Adipocyte (in vitro differentiated cells): ENCODE data around the gene TOMM40L.
A peak's percentile ranks its signal among the peaks of the same experiment; 100 is the strongest.

Experiments
- DNase-seq: peaks from one replicate; pipeline ENCODE4 v3.0.0-alpha.2; 2015; ENCODE audit warnings: low read depth
- H3K27me3 ChIP-seq: replicated peaks from 2 replicates; pipeline ENCODE4 v1.7.0; 2013; ENCODE audit warnings: mild to moderate bottlenecking, low read length, moderate library complexity; ENCODE audit not compliant: control insufficient read depth, insufficient read depth
- H3K36me3 ChIP-seq: 2 replicates; pipeline ENCODE4 v1.7.0; 2013; ENCODE audit warnings: low read length, mild to moderate bottlenecking, moderate library complexity; ENCODE audit not compliant: control insufficient read depth, insufficient read depth, severe bottlenecking
- H3K4me1 ChIP-seq: 2 replicates; pipeline ENCODE4 v1.7.0; 2013; ENCODE audit warnings: mild to moderate bottlenecking, low read length, moderate library complexity; ENCODE audit not compliant: control insufficient read depth, insufficient read depth
- H3K4me3 ChIP-seq: 2 replicates; pipeline ENCODE4 v1.7.0; 2013; ENCODE audit warnings: mild to moderate bottlenecking, low read length, moderate library complexity
- H3K9ac ChIP-seq: 2 replicates; pipeline ENCODE4 v1.7.0; 2013; ENCODE audit warnings: mild to moderate bottlenecking, low read length, moderate library complexity
- H3K9me3 ChIP-seq: 2 replicates; pipeline ENCODE4 v1.7.0; 2013; ENCODE audit warnings: mild to moderate bottlenecking, low read length, moderate library complexity; ENCODE audit not compliant: control insufficient read depth

Gene TOMM40L

DNA sequence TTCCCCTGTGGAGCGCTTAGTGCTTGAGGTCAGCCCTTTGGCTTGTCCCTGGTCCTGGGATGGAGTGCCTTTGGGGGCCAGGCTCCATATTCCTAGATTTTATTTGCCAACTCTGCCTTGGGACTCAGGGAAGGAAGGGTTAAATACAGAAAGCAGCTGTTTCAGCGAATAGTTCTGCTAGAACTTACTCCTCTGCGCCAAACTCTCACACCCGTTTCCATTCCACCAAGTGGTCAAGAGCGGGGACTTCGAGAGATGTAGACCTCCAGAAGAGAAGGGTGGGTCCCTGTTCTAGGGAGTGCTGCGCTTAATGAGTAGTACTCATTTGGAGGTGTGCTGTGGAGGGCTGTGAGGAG lies 704 bp upstream of the TOMM40L start:
- peak overlapping the region; percentile 54 for H3K9ac ChIP-seq
- H3K9me3 ChIP-seq, result no peaks in the 10 kb centered on the region
- H3K27me3 ChIP-seq, result no peaks in the 10 kb centered on the region
- peaks cover 23% of the 10 kb centered on the region for H3K36me3 ChIP-seq
- H3K4me1 ChIP-seq, result peaks cover 21% of the 10 kb centered on the region
- no peak for DNase-seq
- H3K4me3 ChIP-seq, result peak overlapping the region; percentile 4

DNA sequence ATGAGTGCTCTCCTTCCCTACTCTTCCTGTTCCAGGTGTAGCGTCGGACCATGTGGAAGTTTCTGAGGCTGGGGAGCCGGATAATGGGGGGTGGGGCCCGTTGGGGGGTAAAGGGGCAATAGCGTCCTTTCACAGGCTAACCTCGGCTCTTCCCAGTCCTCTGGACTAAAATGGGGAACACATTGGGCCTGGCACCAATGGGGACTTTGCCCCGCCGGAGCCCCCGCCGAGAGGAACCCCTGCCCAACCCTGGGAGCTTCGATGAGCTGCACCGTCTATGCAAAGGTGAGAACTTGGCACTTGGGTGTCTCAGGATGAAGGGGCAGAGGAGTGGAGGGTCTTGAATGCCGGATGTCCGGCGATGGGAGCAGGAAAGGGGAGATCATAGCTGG lies 456 bp downstream of the TOMM40L start:
- peak overlapping the region; percentile 93 for H3K4me3 ChIP-seq
- H3K9me3 ChIP-seq, result no peaks in the 10 kb centered on the region
- H3K4me1 ChIP-seq, result peaks cover 21% of the 10 kb centered on the region
- peaks cover 26% of the 10 kb centered on the region for H3K36me3 ChIP-seq
- peak overlapping the region; percentile 90 for H3K9ac ChIP-seq
- H3K27me3 ChIP-seq, result no peaks in the 10 kb centered on the region
- DNase-seq, result peak; percentile 12

DNA sequence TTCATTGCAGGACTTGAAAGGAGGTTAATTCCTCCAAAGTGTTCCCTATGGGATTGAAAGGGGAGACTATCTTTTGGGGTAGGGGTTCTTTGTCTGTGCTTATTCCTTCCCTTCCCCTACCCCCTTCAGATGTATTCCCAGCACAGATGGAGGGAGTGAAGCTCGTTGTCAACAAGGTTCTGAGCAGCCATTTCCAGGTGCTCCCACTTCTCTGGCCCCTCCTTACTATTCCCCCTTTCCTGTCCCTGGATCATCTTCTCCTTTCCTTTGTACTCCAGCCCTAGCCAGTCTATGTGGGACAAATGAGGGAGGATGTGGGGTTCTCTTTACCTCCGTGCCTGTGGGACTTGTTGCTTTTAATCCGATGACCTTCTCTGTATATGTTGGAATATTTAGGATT lies 899 bp downstream of the TOMM40L start:
- peaks cover 21% of the 10 kb centered on the region for H3K4me1 ChIP-seq
- no peaks in the 10 kb centered on the region for H3K9me3 ChIP-seq
- no peaks in the 10 kb centered on the region for H3K27me3 ChIP-seq
- no peak for DNase-seq
- H3K9ac ChIP-seq, result peak overlapping the region; percentile 90
- H3K4me3 ChIP-seq, result peak overlapping the region; percentile 93
- H3K36me3 ChIP-seq, result peaks cover 26% of the 10 kb centered on the region

DNA sequence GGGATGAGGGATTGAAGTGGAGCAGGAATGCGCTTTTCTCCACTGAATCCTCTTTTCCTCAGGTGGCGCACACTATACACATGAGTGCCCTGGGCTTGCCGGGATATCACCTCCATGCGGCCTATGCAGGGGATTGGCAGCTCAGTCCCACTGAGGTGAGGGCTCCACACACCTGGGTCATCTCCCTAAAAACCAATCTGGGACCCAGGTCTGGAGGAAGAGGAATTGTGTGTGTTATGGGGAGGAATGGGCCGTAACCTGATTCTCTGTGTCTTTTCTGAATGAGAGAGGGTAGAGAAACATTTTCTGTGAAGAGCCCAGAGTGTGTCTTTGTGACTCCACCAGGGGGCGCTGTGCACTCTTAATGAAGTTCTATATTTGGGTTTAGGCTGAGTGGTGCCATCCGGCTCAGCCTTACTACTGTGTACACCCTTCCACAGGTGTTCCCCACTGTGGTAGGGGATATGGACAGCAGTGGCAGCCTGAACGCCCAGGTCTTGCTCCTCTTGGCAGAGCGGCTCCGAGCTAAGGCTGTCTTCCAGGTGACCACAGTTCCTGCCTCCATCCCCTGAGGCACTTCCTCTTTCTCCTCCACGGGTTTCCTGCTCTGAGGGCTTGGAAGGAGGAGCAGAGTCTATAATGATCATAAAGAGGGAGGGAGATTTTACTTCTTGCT lies 1.5 kb downstream of the TOMM40L start:
- peak; percentile 94 for DNase-seq
- peak overlapping the region; percentile 93 for H3K4me3 ChIP-seq
- H3K9ac ChIP-seq, result peak overlapping the region; percentile 90
- H3K36me3 ChIP-seq, result peaks cover 26% of the 10 kb centered on the region
- no peaks in the 10 kb centered on the region for H3K9me3 ChIP-seq
- no peaks in the 10 kb centered on the region for H3K27me3 ChIP-seq
- peaks cover 17% of the 10 kb centered on the region for H3K4me1 ChIP-seq

DNA sequence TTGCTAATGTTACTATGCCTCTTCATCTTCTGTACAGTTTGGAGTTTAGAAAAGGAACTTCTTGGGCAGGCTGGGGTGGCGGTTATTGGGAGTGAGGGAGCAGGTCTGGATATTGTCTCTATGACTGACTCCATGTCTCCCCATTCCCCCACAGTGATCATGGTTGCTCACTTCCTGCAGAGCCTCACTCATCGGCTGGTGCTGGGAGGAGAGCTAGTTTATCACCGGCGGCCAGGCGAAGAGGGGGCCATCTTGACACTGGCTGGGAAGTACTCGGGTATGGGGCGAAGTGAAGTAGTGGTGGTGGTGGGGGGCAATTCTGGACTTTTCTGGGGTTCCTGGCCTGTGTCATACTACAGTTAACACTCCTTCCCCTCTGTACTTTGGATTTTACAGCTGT lies 2.2 kb downstream of the TOMM40L start:
- no peaks in the 10 kb centered on the region for H3K27me3 ChIP-seq
- DNase-seq, result no peak
- H3K9ac ChIP-seq, result no peak overlapping the region
- peaks cover 26% of the 10 kb centered on the region for H3K36me3 ChIP-seq
- no peaks in the 10 kb centered on the region for H3K9me3 ChIP-seq
- peaks cover 14% of the 10 kb centered on the region for H3K4me1 ChIP-seq
- H3K4me3 ChIP-seq, result no peak overlapping the region

DNA sequence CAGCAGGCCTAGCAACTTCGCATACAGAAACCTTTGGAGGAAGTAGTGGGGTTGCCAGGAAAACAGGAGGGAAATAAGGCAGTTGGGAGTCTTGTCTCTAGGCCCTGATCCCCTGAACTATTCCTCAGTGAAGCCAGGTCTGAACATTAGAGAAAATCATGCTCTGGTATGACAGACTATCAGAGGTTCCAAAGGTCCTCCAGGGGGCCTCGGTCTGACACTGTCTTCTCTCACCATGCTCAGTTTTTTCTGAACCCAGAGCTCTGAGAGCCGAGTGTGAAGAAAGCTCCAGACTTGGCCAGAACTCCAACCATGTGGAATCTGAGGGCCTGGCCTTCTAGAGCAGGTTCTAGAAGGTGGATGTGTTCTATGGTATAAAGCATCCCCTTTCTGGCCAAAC lies 4.0 kb downstream of the TOMM40L start:
- H3K27me3 ChIP-seq, result no peaks in the 10 kb centered on the region
- peaks cover 14% of the 10 kb centered on the region for H3K4me1 ChIP-seq
- H3K4me3 ChIP-seq, result no peak overlapping the region
- no peak overlapping the region for H3K9ac ChIP-seq
- no peak for DNase-seq
- H3K9me3 ChIP-seq, result no peaks in the 10 kb centered on the region
- peaks cover 26% of the 10 kb centered on the region for H3K36me3 ChIP-seq

DNA sequence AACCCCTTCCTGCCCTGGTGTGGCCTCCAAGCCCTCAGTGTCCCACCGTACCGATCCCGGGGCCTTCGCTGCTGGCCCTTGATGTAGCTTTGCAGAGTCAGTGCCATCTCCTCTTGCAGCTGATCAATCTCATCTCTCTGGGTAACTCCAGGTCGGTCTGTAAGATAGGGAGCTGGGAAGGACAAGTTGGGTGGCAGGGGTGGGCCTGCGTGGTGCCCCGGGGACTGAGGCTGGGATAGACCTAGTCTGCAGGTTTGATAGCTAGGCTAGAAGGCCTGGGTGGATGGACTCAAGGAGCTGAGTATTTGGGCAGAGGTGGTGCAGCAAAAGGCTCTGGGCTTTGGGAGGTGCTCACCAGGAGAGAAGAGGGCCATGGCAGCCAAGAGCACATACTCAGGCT lies 4.9 kb downstream of the TOMM40L start:
- Histone ChIP-seq H3K36me3 (peaks cover 26% of the 10 kb centered on the region), H3K4me3 (no peak overlapping the region), H3K4me1 (peaks cover 9% of the 10 kb centered on the region), H3K27me3 (no peaks in the 10 kb centered on the region), H3K9ac (no peak overlapping the region), H3K9me3 (no peaks in the 10 kb centered on the region)
- DNase-seq, result no peak

DNA sequence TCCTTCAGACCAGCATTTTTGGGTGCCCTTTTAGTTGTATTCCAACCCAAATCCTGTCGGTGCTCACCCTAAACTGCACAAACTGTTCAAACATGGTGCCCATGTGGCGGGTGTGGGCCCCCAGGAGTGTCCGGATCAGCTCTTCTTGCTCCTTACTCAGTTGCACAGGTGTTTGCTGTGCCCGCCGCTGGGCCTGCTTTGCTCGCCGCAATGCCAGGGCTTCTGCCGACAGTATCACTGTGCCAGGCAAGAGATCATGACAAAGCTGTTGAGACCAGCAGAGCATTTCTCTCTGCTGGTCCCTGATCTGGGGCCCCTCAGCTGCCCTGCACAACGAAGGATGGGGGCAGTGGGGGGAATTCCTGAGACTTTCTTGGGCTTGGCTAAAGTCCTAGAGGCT lies 7.2 kb downstream of the TOMM40L start:
- no peak for DNase-seq
- H3K9ac ChIP-seq, result no peak overlapping the region
- H3K36me3 ChIP-seq, result peaks cover 23% of the 10 kb centered on the region
- no peaks in the 10 kb centered on the region for H3K4me1 ChIP-seq
- H3K9me3 ChIP-seq, result no peaks in the 10 kb centered on the region
- H3K4me3 ChIP-seq, result no peak overlapping the region
- peaks cover 4% of the 10 kb centered on the region for H3K27me3 ChIP-seq

DNA sequence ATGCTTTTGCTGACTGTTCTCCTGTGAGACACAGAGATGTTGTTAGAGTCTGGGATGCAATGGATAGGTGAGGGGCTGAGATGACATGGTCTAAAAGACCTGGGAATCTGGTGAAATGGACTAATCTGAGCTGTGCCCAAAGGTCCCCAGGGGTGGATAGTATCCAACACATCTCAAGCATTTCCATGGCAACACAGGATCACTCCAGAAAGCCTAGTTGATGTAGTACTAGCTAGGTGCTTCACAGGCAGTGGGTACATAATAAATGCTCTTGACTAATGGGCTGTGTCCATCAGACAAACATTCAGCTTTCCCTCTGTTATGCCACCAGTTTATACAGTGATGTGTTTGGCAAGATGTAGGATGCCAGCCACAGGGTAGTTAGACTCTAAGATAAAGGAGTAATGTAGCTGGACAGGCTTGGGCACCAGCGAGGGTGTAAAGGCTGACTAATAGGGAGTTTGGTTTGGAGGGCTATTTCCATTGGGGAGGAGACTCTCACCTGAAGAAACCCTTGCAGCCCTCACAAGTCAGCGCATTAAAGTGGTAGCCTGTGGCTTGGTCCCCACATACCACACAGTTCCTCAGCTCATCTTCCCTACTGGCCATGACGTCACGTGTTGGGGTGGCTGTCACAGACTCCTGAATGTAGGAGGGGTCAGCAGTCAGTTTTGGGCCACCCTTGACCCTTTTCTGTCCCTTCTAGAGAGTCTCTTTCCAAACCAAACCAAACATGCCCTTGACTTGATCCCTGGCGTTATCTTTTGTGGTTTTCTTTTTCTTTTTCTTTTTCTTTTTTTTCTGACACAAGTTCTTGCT lies 10.3 kb downstream of the TOMM40L start:
- Histone ChIP-seq H3K9me3 (no peaks in the 10 kb centered on the region), H3K27me3 (peaks cover 4% of the 10 kb centered on the region)

DNA sequence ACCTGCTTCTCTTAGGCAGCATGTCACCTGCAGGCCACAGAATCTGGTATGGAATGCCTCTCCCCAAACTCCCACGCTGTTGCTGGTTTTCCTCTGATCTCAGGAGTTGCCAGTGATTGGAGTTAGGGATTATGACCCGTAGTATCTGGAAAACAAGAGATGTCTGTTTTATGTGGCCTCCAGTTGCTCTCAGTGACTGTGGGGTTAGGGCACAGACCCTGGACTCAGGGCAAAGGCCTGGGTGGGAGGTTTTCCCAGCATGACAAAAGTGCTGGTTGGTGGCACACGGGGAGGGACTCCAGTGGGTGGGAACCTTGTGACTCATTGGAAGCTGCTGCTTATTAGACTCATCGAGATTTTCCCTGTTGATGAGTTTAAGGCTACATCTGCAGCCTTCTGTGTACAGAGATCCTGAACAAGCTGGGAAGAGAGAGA lies 12.2 kb downstream of the TOMM40L start, which contains the start of gene NR1I3:
NR1I3 (minus strand) TSS at position 165 of the 435 bp plus-strand sequence. CDS start 1,638 bp downstream, outside the sequence.
- DNase-seq, result no peak
- no peaks in the 10 kb centered on the region for H3K4me1 ChIP-seq

More for the DNA sequence above, 10.3 kb downstream of the TOMM40L start:
- no peaks in the 10 kb centered on the region for H3K36me3 ChIP-seq
- H3K4me3 ChIP-seq, result no peak overlapping the region
- H3K4me1 ChIP-seq, result no peaks in the 10 kb centered on the region
- no peak overlapping the region for H3K9ac ChIP-seq
- no peak for DNase-seq

DNA sequence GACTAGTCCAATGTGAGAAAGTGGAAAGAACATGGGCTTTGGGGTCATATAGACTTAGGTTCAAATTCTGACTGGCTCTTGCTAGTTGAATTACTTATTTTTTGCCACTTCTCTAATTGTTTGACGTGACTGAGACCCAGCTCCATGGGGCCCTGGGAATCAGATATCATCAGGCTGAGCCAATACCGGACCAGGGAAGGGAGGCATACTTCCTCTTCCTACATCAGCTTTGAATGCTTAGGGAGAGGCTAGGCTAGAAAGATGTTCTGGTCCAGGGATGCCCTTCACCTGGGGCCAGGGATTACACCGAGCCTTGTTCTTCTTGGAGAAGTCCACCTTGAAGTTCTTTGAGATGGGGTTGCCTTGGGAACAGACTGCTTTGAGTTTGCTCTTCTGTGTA lies 15.8 kb downstream of the TOMM40L start:
- H3K36me3 ChIP-seq, result no peaks in the 10 kb centered on the region
- H3K4me3 ChIP-seq, result no peak overlapping the region
- no peaks in the 10 kb centered on the region for H3K4me1 ChIP-seq
- DNase-seq, result no peak
- H3K9ac ChIP-seq, result no peak overlapping the region
- no peaks in the 10 kb centered on the region for H3K9me3 ChIP-seq
- no peaks in the 10 kb centered on the region for H3K27me3 ChIP-seq

More for the DNA sequence above, 12.2 kb downstream of the TOMM40L start, which contains the start of gene NR1I3:
- Histone ChIP-seq H3K4me3 (no peak within 1 kb of the TSS), H3K27me3 (peaks cover 4% of the 10 kb centered on the region), H3K36me3 (no peaks in the 10 kb centered on the region), H3K9me3 (no peaks in the 10 kb centered on the region), H3K9ac (no peak within 1 kb of the TSS)
